Esophagus muscularis mucosa (tissue), 4 donors: ENCODE measurements around the gene CNN2. TPM values are rescaled to one million over a fixed set of nuclear protein-coding genes. Genes with fewer than 3 reads are reported as not detected.

ENCODE experiments used
- DNase-seq: peaks from one replicate; pipeline ENCODE4 v3.0.0-alpha.2; 2017; ENCODE audit errors: extremely low spot score
- H3K27ac ChIP-seq, 4 donors: fragments of 200-600 bp; sonication (generic); replicated peaks in 1 of 4; 1 replicate in 3 of 4; 2 replicates in 1 of 4; pipeline ENCODE4 v1.5.1; 2016 to 2019; ENCODE audit warnings: mild to moderate bottlenecking in 1 of 4
- H3K27me3 ChIP-seq, 4 donors: fragments of 200-600 bp; sonication (generic); one replicate each; pipeline versions ENCODE4 v1.5.1 to v1.6.0; 2016 to 2019
- H3K36me3 ChIP-seq, 4 donors: fragments of 200-600 bp; sonication (generic); one replicate each; pipeline ENCODE4 v1.5.1; 2016 to 2019
- H3K4me1 ChIP-seq, 4 donors: fragments of 200-600 bp; sonication (generic); one replicate each; pipeline ENCODE4 v1.5.1; 2016 to 2019
- H3K4me3 ChIP-seq, 4 donors: fragments of 200-600 bp; sonication (generic); 1 replicate in 2 of 4; 2 replicates in 2 of 4; pipeline ENCODE4 v1.5.1; 2016 to 2019; ENCODE audit warnings: mild to moderate bottlenecking in 4 of 4, moderate library complexity in 1 of 4
- H3K9me3 ChIP-seq, 4 donors: fragments of 200-600 bp; sonication (generic); 1 replicate in 3 of 4; 2 replicates in 1 of 4; pipeline ENCODE4 v1.5.1; 2016 to 2019
- EP300 ChIP-seq: sonication (generic); formaldehyde crosslinking; IDR thresholded peaks from one replicate; pipeline ENCODE4 v1.6.1; 2017; ENCODE audit warnings: antibody characterized with exemption
- POLR2A ChIP-seq: fragments of 450-650 bp; IDR thresholded peaks from one replicate; pipeline ENCODE4 v1.6.1; 2017; ENCODE audit warnings: antibody characterized with exemption, moderate library complexity, mild to moderate bottlenecking, low read depth
- POLR2AphosphoS5 ChIP-seq, 2 donors: sonication (generic); formaldehyde crosslinking; IDR thresholded peaks; one replicate each; pipeline ENCODE4 v1.6.1; 2017; ENCODE audit warnings: antibody characterized with exemption in 2 of 2
- WGBS: methylation state at CpG from one replicate; pipeline ENCODE4 v1.1.5; 2018; 5-methylcytosine and 5-hydroxymethylcytosine counted together
- intact Hi-C: fragments of 100-400 bp; cut with DNase I; formaldehyde crosslinking; loops from one replicate; pipeline ENCODE4 v1.15.1; 2023
- total RNA-seq, 4 donors: library from RNA; depleted of rRNA; stranded (reverse); fragments of >200 nt; gene quantifications; one replicate each; pipeline versions ENCODE4 v1.1.0 to v1.2.1, GENCODE V29; 2016
- TF ChIP-seq, protein P1 (sequence below), 3 experiments: fragments of 200-600 bp in 2 of 3; fragments of 450-650 bp in 1 of 3; sonication (generic) in 2 of 3; IDR thresholded peaks; one replicate each; pipeline ENCODE4 v1.5.1; 2017 to 2019; ENCODE audit warnings: antibody characterized with exemption in 3 of 3, mild to moderate bottlenecking in 2 of 3, moderate library complexity in 1 of 3

Gene CNN2
- total RNA-seq, 4 donors from 2014 or later = 47.3 to 98.1 (median 81.3) TPM

DNA sequence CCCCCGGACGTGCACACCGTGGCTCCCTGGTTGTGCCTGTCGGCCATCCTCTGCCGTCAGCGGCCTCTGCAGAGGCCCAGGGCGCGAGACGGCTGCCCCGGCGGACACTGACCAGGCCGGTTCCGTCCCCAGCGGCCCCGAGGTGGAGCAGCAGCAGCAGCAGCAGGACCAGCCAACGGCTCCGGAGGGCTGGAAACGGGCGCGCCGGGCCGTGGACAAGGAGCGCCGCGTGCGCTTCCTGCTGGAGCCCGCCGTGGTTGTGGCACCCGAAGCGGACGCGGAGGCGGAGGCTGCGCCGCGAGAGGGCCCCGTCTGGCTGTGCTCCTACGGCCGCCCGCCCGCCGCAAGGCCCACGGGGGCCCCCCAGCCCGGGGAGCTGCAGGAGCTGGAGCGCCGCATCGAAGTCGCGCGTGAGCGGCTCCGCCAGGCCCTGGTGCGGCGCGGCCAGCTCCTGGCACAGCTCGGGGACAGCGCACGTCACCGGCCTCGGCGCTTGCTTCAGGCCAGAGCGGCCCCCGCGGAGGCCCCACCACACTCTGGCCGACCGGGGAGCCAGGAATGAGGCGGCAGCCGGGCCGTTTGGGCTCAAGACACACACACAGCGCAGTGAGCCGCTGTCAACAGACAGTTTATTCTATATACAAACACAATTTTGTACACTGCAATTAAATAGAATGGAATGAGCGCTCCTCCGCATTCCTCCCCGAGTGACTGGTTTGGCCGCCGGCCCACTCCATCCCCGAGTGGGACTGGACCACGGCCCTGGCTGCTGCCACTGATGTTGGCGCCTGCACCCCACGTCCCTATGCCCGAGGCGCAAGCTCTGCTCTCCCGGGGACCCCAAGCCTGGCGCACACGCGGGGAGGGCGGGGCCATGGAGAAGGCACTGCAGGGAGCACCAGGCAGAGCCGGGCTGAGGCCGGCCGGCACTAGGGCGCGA lies 17.1 kb upstream of the CNN2 start:
- Histone ChIP-seq H3K36me3 (peaks cover 48 to 61% (median 60%) of the 10 kb centered on the region in 4 donors), H3K27me3 (peaks cover 0 to 5% (median 0%) of the 10 kb centered on the region in 4 donors), H3K4me3 (no peak overlapping the region), H3K9me3 (no peaks in the 10 kb centered on the region), H3K4me1 (peaks cover 0 to 15% (median 3%) of the 10 kb centered on the region in 4 donors), H3K27ac (peak overlapping the region in 2 of 4 donors; percentile 21 to 36)
- TF ChIP-seq, protein P1, sequence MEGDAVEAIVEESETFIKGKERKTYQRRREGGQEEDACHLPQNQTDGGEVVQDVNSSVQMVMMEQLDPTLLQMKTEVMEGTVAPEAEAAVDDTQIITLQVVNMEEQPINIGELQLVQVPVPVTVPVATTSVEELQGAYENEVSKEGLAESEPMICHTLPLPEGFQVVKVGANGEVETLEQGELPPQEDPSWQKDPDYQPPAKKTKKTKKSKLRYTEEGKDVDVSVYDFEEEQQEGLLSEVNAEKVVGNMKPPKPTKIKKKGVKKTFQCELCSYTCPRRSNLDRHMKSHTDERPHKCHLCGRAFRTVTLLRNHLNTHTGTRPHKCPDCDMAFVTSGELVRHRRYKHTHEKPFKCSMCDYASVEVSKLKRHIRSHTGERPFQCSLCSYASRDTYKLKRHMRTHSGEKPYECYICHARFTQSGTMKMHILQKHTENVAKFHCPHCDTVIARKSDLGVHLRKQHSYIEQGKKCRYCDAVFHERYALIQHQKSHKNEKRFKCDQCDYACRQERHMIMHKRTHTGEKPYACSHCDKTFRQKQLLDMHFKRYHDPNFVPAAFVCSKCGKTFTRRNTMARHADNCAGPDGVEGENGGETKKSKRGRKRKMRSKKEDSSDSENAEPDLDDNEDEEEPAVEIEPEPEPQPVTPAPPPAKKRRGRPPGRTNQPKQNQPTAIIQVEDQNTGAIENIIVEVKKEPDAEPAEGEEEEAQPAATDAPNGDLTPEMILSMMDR (IDR thresholded peaks at IDR 0.05) = no peak
- TF ChIP-seq POLR2A = no peak
- TF ChIP-seq EP300 = no peak
- no peak for TF ChIP-seq POLR2AphosphoS5 (IDR thresholded peaks at IDR 0.05)
- no peak for DNase-seq
- intact Hi-C loops = no loop called here
- WGBS = 86% methylated on average over 19 of the region's 92 CpGs

DNA sequence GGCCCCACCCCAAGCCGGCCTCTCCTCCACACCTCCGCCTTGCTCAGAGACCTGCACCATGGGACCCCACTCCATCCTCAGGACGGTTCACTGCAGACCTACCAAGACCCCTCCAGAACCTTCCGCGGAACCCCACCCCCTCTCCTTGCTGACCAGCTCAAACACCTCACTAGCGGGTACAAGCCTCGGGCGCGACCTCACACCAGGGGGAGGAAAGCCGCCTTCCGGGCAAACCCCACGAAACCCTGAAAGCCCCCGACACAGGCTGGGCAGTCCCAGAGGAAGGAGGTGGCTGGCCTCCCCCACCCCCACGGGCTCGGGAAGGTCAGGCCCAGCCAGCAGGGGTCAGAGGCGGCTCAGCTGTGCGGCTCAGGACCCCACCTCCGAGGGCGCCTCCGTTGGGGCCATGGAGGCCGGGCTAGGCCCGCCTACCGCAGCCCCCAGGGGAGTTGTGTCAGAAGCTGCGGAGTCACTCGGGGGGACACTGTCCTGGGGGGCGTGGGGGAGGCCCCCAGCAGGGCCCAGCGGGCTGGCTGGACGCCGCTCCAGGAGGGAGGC lies 16.3 kb upstream of the CNN2 start:
- Histone ChIP-seq H3K4me3 (no peak overlapping the region), H3K27me3 (no peaks in the 10 kb centered on the region), H3K4me1 (peaks cover 4 to 22% (median 9%) of the 10 kb centered on the region in 4 donors), H3K27ac (peak overlapping the region in 1 of 4 donors; percentile 21), H3K9me3 (no peaks in the 10 kb centered on the region), H3K36me3 (peaks cover 48 to 68% (median 66%) of the 10 kb centered on the region in 4 donors)
- intact Hi-C loops = no loop called here
- TF ChIP-seq, protein P1 (IDR thresholded peaks at IDR 0.05) = no peak
- DNase-seq = no peak
- 83% methylated on average over 13 of the region's 29 CpGs for WGBS

GRCh38 chr19:1010586-1011510 lies 15.6 kb upstream of the CNN2 start:
- Histone ChIP-seq H3K27ac (no peak overlapping the region), H3K27me3 (no peaks in the 10 kb centered on the region), H3K9me3 (no peaks in the 10 kb centered on the region), H3K4me3 (no peak overlapping the region), H3K36me3 (peaks cover 48 to 69% (median 66%) of the 10 kb centered on the region in 4 donors), H3K4me1 (peaks cover 12 to 30% (median 17%) of the 10 kb centered on the region in 4 donors)
- no peak for TF ChIP-seq POLR2AphosphoS5 (IDR thresholded peaks at IDR 0.05)
- no peak for TF ChIP-seq EP300
- TF ChIP-seq, protein P1 (IDR thresholded peaks at IDR 0.05) = no peak
- TF ChIP-seq POLR2A = no peak
- DNase-seq = no peak
- intact Hi-C loops = no loop called here
- 93% methylated on average over 47 of the region's 56 CpGs for whole genome bisulfite sequencing

DNA sequence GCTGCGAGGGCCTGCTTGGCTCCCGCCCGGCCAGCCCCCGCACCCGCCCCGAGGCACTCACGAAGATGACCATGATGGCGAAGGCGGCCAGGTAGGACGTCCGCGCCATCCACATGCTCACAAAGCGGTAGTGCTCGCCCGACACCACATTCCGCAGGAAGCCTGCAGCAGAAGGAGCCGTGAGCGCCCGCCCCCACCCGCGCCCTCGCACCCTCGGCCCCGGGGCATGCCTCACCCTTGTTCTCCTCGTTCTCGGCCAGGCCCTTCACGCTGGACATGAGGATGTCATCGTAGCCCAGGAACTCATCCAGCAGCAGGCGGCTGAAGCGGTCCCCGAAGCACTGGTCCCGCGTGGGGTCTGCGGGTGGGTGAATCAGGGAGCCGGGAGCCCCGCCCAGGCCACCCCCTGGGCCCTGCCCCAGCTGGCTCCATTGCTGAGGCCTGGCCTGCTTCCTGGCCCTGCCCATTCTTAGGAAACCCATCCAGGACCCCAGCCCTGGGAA lies 14.5 kb upstream of the CNN2 start:
- H3K4me1 ChIP-seq = peaks cover 23 to 41% (median 27%) of the 10 kb centered on the region in 4 donors
- no peak overlapping the region for H3K27ac ChIP-seq
- intact Hi-C loops = no loop called here
- no peaks in the 10 kb centered on the region for H3K27me3 ChIP-seq
- DNase-seq = no peak
- no peak overlapping the region for H3K4me3 ChIP-seq
- WGBS = 90% methylated on average over 21 of the region's 36 CpGs
- H3K9me3 ChIP-seq = no peaks in the 10 kb centered on the region
- peaks cover 48 to 69% (median 67%) of the 10 kb centered on the region in 4 donors for H3K36me3 ChIP-seq
- TF ChIP-seq, protein P1 (IDR thresholded peaks at IDR 0.05) = no peak
- no peak for TF ChIP-seq POLR2A
- no peak for TF ChIP-seq POLR2AphosphoS5 (IDR thresholded peaks at IDR 0.05)
- no peak for TF ChIP-seq EP300
